ENCODE data around the gene RRP12.
A peak's percentile ranks its signal among the peaks of the same experiment; 100 is the strongest.

Gene RRP12

GRCh38 chr10:97328646-97329453 is 72.3 kb downstream of the RRP12 start:
- no peaks in the 10 kb centered on the region for H3K36me3 ChIP-seq (ENCODE audit: control insufficient read depth, insufficient read depth, low read length)
- no peak for DNase-seq
- H3K27ac ChIP-seq (ENCODE audit: insufficient read depth, low read length, poor library complexity, severe bottlenecking): no peak overlapping the region
- no peaks in the 10 kb centered on the region for H3K9me3 ChIP-seq (ENCODE audit: control insufficient read depth, low read length)
- H3K4me1 ChIP-seq (ENCODE audit: control insufficient read depth, insufficient read depth, low read length, poor library complexity, severe bottlenecking): peaks cover 25% of the 10 kb centered on the region
- H3K4me3 ChIP-seq (ENCODE audit: insufficient read depth, low read depth, low read length, poor library complexity, severe bottlenecking): no peak overlapping the region
- no peaks in the 10 kb centered on the region for H3K27me3 ChIP-seq (replicated peaks; ENCODE audit: control insufficient read depth, insufficient read depth, low read length, poor library complexity, severe bottlenecking)

- no peaks in the 10 kb centered on the region for H3K9me3 ChIP-seq (ENCODE audit: control insufficient read depth, low read length)
- DNase-seq: no peak
- H3K4me1 ChIP-seq (ENCODE audit: control insufficient read depth, insufficient read depth, low read length, poor library complexity, severe bottlenecking): peaks cover 16% of the 10 kb centered on the region
- no peaks in the 10 kb centered on the region for H3K36me3 ChIP-seq (ENCODE audit: control insufficient read depth, insufficient read depth, low read length)
- H3K27ac ChIP-seq (ENCODE audit: insufficient read depth, low read length, poor library complexity, severe bottlenecking): no peak overlapping the region
- no peak overlapping the region for H3K4me3 ChIP-seq (ENCODE audit: insufficient read depth, low read depth, low read length, poor library complexity, severe bottlenecking)
- no peaks in the 10 kb centered on the region for H3K27me3 ChIP-seq (replicated peaks; ENCODE audit: control insufficient read depth, insufficient read depth, low read length, poor library complexity, severe bottlenecking)
Measured at GRCh38 chr10:97327348-97328294, 73.5 kb downstream of the RRP12 start.

DNA sequence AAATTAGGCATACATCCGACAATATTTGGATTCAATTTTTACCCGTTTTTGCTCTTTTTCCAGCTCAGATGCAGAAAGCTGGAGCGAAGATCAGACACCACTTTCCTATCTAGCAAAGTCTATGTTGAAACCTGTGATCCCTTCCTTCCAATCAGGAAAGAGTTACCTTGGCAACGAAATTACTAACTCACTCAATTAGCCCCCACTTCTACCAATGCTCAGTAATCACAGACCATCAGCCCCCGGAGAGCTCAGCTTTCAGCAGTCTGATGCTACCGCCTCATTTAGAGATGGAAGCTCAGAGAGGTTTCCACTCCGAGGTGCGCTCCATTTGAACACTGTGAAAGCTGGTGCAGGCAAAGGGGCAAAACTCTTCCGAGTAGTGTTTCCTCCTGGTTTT is 75.4 kb downstream of the RRP12 start:
- Histone ChIP-seq H3K4me1 (ENCODE audit: control insufficient read depth, insufficient read depth, low read length, poor library complexity, severe bottlenecking) (peaks cover 8% of the 10 kb centered on the region), H3K27me3 (replicated peaks; ENCODE audit: control insufficient read depth, insufficient read depth, low read length, poor library complexity, severe bottlenecking) (no peaks in the 10 kb centered on the region), H3K36me3 (ENCODE audit: control insufficient read depth, insufficient read depth, low read length) (no peaks in the 10 kb centered on the region), H3K27ac (ENCODE audit: insufficient read depth, low read length, poor library complexity, severe bottlenecking) (no peak overlapping the region), H3K9me3 (ENCODE audit: control insufficient read depth, low read length) (no peaks in the 10 kb centered on the region), H3K4me3 (ENCODE audit: insufficient read depth, low read depth, low read length, poor library complexity, severe bottlenecking) (no peak overlapping the region)
- DNase-seq: no peak

DNA sequence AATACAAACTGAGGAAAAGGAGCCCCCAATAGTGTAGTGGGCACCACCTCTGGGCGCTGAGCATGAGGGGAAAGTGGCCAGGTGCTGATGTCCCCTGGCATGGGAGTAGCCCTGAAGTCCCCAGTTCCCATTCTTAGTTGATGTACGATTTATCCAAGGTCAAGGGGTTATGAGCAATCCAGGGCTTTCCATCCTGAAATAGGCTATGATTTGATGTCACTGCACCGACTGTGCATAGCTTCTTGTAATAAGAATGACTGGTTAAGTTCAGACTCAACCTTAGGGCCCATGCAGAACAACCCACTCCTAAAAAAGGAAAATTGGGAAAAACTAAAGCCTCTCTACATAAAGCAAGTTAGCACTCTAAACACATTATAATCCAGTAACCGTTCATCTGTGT is 77.6 kb downstream of the RRP12 start:
- H3K27ac ChIP-seq (ENCODE audit: insufficient read depth, low read length, poor library complexity, severe bottlenecking): no peak overlapping the region
- H3K27me3 ChIP-seq (replicated peaks; ENCODE audit: control insufficient read depth, insufficient read depth, low read length, poor library complexity, severe bottlenecking): no peaks in the 10 kb centered on the region
- DNase-seq: no peak
- no peaks in the 10 kb centered on the region for H3K36me3 ChIP-seq (ENCODE audit: control insufficient read depth, insufficient read depth, low read length)
- no peaks in the 10 kb centered on the region for H3K9me3 ChIP-seq (ENCODE audit: control insufficient read depth, low read length)
- no peak overlapping the region for H3K4me3 ChIP-seq (ENCODE audit: insufficient read depth, low read depth, low read length, poor library complexity, severe bottlenecking)
- H3K4me1 ChIP-seq (ENCODE audit: control insufficient read depth, insufficient read depth, low read length, poor library complexity, severe bottlenecking): peaks cover 12% of the 10 kb centered on the region

GRCh38 chr10:97321804-97322190 is 79.3 kb downstream of the RRP12 start:
- no peak overlapping the region for H3K27ac ChIP-seq (ENCODE audit: insufficient read depth, low read length, poor library complexity, severe bottlenecking)
- no peaks in the 10 kb centered on the region for H3K9me3 ChIP-seq (ENCODE audit: control insufficient read depth, low read length)
- no peak overlapping the region for H3K4me3 ChIP-seq (ENCODE audit: insufficient read depth, low read depth, low read length, poor library complexity, severe bottlenecking)
- no peaks in the 10 kb centered on the region for H3K36me3 ChIP-seq (ENCODE audit: control insufficient read depth, insufficient read depth, low read length)
- DNase-seq: no peak
- peaks cover 12% of the 10 kb centered on the region for H3K4me1 ChIP-seq (ENCODE audit: control insufficient read depth, insufficient read depth, low read length, poor library complexity, severe bottlenecking)
- no peaks in the 10 kb centered on the region for H3K27me3 ChIP-seq (replicated peaks; ENCODE audit: control insufficient read depth, insufficient read depth, low read length, poor library complexity, severe bottlenecking)

GRCh38 chr10:97321032-97321803 is 79.9 kb downstream of the RRP12 start:
- peak overlapping the region; percentile 73 for H3K4me3 ChIP-seq (ENCODE audit: insufficient read depth, low read depth, low read length, poor library complexity, severe bottlenecking)

GRCh38 chr10:97320480-97321031 is 80.6 kb downstream of the RRP12 start:
- Histone ChIP-seq H3K9me3 (ENCODE audit: control insufficient read depth, low read length) (no peaks in the 10 kb centered on the region), H3K36me3 (ENCODE audit: control insufficient read depth, insufficient read depth, low read length) (no peaks in the 10 kb centered on the region), H3K27me3 (replicated peaks; ENCODE audit: control insufficient read depth, insufficient read depth, low read length, poor library complexity, severe bottlenecking) (no peaks in the 10 kb centered on the region), H3K27ac (ENCODE audit: insufficient read depth, low read length, poor library complexity, severe bottlenecking) (peak overlapping the region; percentile 100), H3K4me3 (ENCODE audit: insufficient read depth, low read depth, low read length, poor library complexity, severe bottlenecking) (peak overlapping the region; percentile 73), H3K4me1 (ENCODE audit: control insufficient read depth, insufficient read depth, low read length, poor library complexity, severe bottlenecking) (peaks cover 12% of the 10 kb centered on the region)
- DNase-seq: peak in 1 of 3 donors; percentile 10

More at GRCh38 chr10:97321032-97321803, 79.9 kb downstream of the RRP12 start:
- Histone ChIP-seq H3K27ac (ENCODE audit: insufficient read depth, low read length, poor library complexity, severe bottlenecking) (peak overlapping the region; percentile 100), H3K9me3 (ENCODE audit: control insufficient read depth, low read length) (no peaks in the 10 kb centered on the region), H3K36me3 (ENCODE audit: control insufficient read depth, insufficient read depth, low read length) (no peaks in the 10 kb centered on the region), H3K27me3 (replicated peaks; ENCODE audit: control insufficient read depth, insufficient read depth, low read length, poor library complexity, severe bottlenecking) (no peaks in the 10 kb centered on the region), H3K4me1 (ENCODE audit: control insufficient read depth, insufficient read depth, low read length, poor library complexity, severe bottlenecking) (peaks cover 12% of the 10 kb centered on the region)
- no peak for DNase-seq

DNA sequence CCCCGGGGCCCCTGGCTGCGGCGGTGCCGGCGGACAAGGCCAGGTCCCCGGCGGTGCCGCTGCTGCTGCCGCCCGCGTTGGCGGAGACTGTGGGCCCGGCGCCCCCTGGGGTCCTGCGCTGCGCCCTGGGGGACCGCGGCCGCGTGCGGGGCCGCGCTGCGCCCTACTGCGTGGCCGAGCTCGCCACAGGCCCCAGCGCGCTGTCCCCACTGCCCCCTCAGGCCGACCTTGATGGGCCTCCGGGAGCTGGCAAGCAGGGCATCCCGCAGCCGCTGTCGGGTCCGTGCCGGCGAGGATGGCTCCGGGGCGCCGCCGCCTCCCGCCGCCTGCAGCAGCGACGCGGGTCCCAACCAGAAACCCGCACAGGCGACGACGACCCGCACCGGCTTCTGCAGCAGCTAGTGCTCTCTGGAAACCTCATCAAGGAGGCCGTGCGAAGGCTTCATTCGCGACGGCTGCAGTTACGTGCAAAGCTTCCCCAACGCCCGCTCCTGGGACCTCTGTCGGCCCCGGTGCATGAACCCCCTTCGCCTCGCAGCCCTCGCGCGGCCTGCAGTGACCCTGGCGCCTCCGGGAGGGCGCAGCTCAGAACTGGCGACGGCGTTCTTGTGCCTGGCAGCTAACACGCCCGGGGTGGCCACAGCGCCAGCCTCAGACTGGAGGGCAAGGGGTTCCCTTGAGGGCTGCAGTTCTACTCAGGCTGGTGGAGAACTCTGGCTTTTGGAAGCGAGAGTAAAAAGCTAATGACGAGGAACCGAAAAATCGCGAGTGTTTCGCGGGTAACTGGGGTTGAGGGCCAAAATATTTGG is 81.3 kb downstream of the RRP12 start:
- Histone ChIP-seq H3K4me3 (ENCODE audit: insufficient read depth, low read depth, low read length, poor library complexity, severe bottlenecking) (peak overlapping the region; percentile 92), H3K27me3 (replicated peaks; ENCODE audit: control insufficient read depth, insufficient read depth, low read length, poor library complexity, severe bottlenecking) (no peaks in the 10 kb centered on the region), H3K27ac (ENCODE audit: insufficient read depth, low read length, poor library complexity, severe bottlenecking) (peak overlapping the region; percentile 100), H3K36me3 (ENCODE audit: control insufficient read depth, insufficient read depth, low read length) (no peaks in the 10 kb centered on the region), H3K9me3 (ENCODE audit: control insufficient read depth, low read length) (no peaks in the 10 kb centered on the region), H3K4me1 (ENCODE audit: control insufficient read depth, insufficient read depth, low read length, poor library complexity, severe bottlenecking) (peaks cover 12% of the 10 kb centered on the region)
- peak; percentile 38 to 47 (median 38) for DNase-seq
